ENCODE measurements around the gene ZSCAN22.
"Not testable (repeated sequence)": the region's sequence is repeated elsewhere in the genome, so short reads cannot be mapped to it uniquely, and the experiment has no call there.

Gene ZSCAN22

GRCh38 chr19:58318297-58318696, 8.5 kb upstream of the ZSCAN22 start:
- no peak for DNase-seq (ENCODE audit: low read depth in 2 of 2)

- DNase-seq (ENCODE audit: low read depth in 2 of 2) = no peak
Observed at GRCh38 chr19:58319241-58319640, 7.6 kb upstream of the ZSCAN22 start.

- DNase-seq (ENCODE audit: low read depth in 2 of 2) = no peak
Observed at GRCh38 chr19:58325311-58326022, 1.3 kb upstream of the ZSCAN22 start.

GRCh38 chr19:58326501-58326913, 287 bp upstream of the ZSCAN22 start:
- no peak for DNase-seq (ENCODE audit: low read depth in 2 of 2)

GRCh38 chr19:58328999-58329398, 2.2 kb downstream of the ZSCAN22 start:
- no peak for DNase-seq (ENCODE audit: low read depth in 2 of 2)

GRCh38 chr19:58330458-58330857, 3.7 kb downstream of the ZSCAN22 start:
- no peak for DNase-seq (ENCODE audit: low read depth in 2 of 2)

- DNase-seq (ENCODE audit: low read depth in 2 of 2) = no peak
Observed at GRCh38 chr19:58332697-58333096, 5.9 kb downstream of the ZSCAN22 start.

- no peak for DNase-seq (ENCODE audit: low read depth in 2 of 2)
Observed at GRCh38 chr19:58334691-58335249, 8.0 kb downstream of the ZSCAN22 start.

GRCh38 chr19:58335630-58336029, 8.8 kb downstream of the ZSCAN22 start:
- no peak for DNase-seq (ENCODE audit: low read depth in 2 of 2)

- no peak for DNase-seq (ENCODE audit: low read depth in 2 of 2)
Observed at GRCh38 chr19:58336216-58336615, 9.4 kb downstream of the ZSCAN22 start.

GRCh38 chr19:58336820-58337219, 10.0 kb downstream of the ZSCAN22 start:
- DNase-seq (ENCODE audit: low read depth in 2 of 2) = no peak

GRCh38 chr19:58338336-58338735, 11.5 kb downstream of the ZSCAN22 start:
- no peak for DNase-seq (ENCODE audit: low read depth in 2 of 2)

GRCh38 chr19:58338825-58339558, 12.2 kb downstream of the ZSCAN22 start:
- DNase-seq (ENCODE audit: low read depth in 2 of 2) = no peak

- DNase-seq (ENCODE audit: low read depth in 2 of 2) = no peak
Observed at GRCh38 chr19:58345558-58345957, 18.8 kb downstream of the ZSCAN22 start.

GRCh38 chr19:58346961-58347929, 20.5 kb downstream of the ZSCAN22 start:
- DNase-seq (ENCODE audit: low read depth in 2 of 2) = peak; percentile 31 to 61

GRCh38 chr19:58348080-58348479, 21.3 kb downstream of the ZSCAN22 start:
- not testable (repeated sequence) for DNase-seq (ENCODE audit: low read depth in 2 of 2)

GRCh38 chr19:58349590-58349989, 22.8 kb downstream of the ZSCAN22 start:
- DNase-seq (ENCODE audit: low read depth in 2 of 2) = no peak

- no peak for DNase-seq (ENCODE audit: low read depth in 2 of 2)
Observed at GRCh38 chr19:58350001-58350861, 23.4 kb downstream of the ZSCAN22 start.

- no peak for DNase-seq (ENCODE audit: low read depth in 2 of 2)
Observed at GRCh38 chr19:58350871-58351557, 24.2 kb downstream of the ZSCAN22 start.

GRCh38 chr19:58351558-58351878, 24.7 kb downstream of the ZSCAN22 start:
- no peak for DNase-seq (ENCODE audit: low read depth in 2 of 2)

All from stimulated activated CD8-positive, alpha-beta memory T cell treated with anti-CD3 and anti-CD28 coated beads, Interleukin-7, amount 100 ng/mL, for 4 hours (primary cell).